NCI-H128 (cell line): ENCODE measurements around the gene CDK12.
"Not testable (repeated sequence)": the region's sequence is repeated elsewhere in the genome, so short reads cannot be mapped to it uniquely, and the experiment has no call there.

Experiments used
- DNase-seq: peaks from one replicate; lab custom pipeline; 2025; ENCODE audit not compliant: unreplicated experiment; lab: John Stamatoyannopoulos, UW

Gene CDK12

GRCh38 chr17:39461113-39461925, at the start of gene CDK12:
TSS of gene CDK12 (plus strand) at chr17:39461486. CDS start at chr17:39462072, 586 bp downstream.
- DNase-seq = peak; percentile 94

DNA sequence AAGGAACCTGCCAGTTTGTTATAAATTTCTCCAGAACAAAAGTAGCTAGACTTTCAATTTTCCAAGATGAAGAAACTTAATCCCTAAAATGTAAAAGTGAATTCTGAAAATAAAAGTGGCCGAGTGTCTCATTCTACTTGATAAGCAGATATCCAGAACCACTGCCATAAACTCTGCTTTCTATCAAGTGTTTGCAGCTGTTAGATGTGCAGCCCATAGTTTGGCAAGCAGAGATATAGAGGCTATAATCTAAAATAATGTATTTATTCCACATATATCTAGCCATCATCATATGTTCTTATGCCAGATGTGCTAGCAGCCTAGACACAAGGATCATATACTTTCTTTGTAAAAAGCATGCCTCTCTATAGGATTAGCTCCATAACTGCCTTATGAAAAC, 45.1 kb upstream of the CDK12 start:
- no peak for DNase-seq

DNA sequence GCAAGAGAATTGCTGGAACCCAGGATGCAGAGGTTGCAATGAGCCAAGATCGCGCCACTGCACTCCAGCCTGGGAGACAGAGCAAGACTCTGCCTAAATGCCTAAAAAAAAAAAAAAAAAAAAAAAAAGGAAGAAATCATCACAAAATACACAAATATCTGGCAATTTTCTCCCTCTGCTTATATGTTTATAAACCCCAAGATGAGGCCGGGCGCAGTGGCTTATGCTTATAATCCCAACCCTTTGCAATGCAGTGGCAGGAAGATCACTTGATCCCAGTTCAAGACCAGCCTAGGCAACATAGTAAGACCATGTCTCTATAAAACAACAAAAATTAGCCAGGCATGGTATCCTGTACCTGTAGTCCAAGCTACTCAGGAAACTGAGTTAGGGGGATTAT, 31.7 kb upstream of the CDK12 start:
- DNase-seq = no peak

- DNase-seq = not testable (repeated sequence)
Measured at GRCh38 chr17:39439868-39440267, 21.4 kb upstream of the CDK12 start.

- no peak for DNase-seq
Measured at GRCh38 chr17:39443326-39443725, 18.0 kb upstream of the CDK12 start.

GRCh38 chr17:39447561-39447960, 13.7 kb upstream of the CDK12 start:
- no peak for DNase-seq

DNA sequence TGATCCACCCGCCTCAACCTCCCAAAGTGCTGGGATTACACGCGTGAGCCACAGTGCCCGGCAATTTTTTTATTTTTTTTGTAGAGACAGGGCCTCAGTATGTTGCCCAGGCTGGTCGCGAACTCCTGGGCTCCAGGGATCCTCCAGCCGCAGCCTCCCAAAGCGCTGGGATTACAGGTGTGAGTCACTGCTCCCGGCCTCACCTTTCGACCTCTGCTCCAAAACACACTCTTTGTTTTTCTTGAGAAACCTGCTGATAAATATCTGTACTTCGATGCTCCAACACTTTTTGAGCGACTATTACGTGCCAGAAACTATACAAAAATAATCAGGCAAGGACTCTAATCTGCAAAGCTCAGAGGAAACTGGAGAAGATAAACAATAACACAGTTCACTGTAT, 11.2 kb upstream of the CDK12 start:
- no peak for DNase-seq

GRCh38 chr17:39450847-39451581, 10.3 kb upstream of the CDK12 start, which contains the start of gene MED1:
TSS of gene MED1 (minus strand) at chr17:39451263. CDS start at chr17:39451062, 201 bp downstream.
- peak; percentile 93 for DNase-seq

GRCh38 chr17:39455919-39456318, 5.4 kb upstream of the CDK12 start:
- DNase-seq = no peak

DNA sequence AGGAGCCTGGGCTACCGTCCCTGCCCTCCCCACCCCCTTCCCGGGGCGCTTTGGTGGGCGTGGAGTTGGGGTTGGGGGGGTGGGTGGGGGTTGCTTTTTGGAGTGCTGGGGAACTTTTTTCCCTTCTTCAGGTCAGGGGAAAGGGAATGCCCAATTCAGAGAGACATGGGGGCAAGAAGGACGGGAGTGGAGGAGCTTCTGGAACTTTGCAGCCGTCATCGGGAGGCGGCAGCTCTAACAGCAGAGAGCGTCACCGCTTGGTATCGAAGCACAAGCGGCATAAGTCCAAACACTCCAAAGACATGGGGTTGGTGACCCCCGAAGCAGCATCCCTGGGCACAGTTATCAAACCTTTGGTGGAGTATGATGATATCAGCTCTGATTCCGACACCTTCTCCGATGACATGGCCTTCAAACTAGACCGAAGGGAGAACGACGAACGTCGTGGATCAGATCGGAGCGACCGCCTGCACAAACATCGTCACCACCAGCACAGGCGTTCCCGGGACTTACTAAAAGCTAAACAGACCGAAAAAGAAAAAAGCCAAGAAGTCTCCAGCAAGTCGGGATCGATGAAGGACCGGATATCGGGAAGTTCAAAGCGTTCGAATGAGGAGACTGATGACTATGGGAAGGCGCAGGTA, 762 bp downstream of the CDK12 start:
- DNase-seq = no peak

GRCh38 chr17:39462631-39463375, 1.5 kb downstream of the CDK12 start:
- DNase-seq = no peak

DNA sequence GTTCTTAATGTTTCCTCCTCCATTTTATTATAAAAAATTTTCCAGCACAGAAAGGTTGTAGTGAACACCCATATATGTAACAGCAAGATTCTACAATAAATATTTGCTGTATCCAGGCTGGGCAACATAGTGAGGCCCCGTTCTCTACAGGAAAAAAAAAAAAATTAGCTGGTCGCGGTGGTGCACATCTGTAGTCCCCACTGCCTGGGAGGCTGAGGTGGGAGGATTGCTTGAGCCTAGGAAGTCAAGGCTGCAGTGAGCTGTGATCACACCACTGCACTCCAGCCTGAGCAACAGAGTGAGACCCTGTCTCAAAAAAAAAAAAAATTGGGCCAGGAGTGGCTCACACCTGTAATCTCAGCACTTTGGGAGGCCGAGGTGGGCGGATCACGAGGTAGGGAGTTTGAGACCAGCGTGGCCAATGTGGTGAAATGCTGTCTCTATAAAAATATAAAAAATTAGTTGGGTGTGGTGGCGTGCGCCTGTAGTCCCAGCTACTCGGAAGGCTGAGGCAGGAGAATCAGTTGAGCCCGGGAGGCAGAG, 3.4 kb downstream of the CDK12 start:
- DNase-seq = not testable (repeated sequence)

DNA sequence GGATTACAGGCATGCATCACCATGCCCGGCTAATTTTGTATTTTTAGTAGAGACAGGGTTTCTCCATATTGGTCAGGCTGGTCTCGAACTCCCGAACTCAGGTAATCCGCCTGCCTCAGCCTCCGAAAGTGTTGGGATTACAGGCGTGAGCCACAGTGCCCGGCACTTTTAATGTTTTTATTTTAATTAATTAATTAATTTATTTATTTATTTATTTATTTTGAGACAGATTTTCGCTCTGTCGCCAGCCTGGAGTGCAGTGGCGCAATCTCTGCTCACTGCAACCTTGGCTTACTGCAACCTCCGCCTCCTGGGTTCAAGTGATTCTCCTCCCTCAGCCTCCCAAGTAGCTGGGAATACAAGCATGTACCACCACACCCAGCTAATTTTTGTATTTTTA, 7.3 kb downstream of the CDK12 start:
- not testable (repeated sequence) for DNase-seq

GRCh38 chr17:39473310-39473709, 12.0 kb downstream of the CDK12 start:
- no peak for DNase-seq

DNA sequence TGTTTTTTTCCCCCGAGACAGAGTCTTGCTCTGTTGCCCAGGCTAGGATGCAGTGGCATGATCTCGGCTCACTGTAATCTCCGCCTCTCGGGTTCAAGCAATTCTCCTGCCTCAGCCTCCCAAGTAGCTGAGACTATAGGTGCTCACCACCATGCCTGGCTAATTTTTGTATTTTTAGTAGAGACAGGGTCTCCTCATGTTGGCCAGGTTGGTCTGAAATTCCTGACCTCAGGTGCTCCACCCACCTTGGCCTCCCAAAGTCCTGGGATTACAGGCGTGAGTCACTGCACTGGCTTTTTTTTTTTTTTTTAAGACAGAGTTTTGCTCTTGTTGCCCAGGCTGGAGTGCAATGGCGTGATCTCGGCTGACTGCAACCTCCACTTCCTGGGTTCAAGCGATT, 18.3 kb downstream of the CDK12 start:
- DNase-seq = not testable (repeated sequence)

DNA sequence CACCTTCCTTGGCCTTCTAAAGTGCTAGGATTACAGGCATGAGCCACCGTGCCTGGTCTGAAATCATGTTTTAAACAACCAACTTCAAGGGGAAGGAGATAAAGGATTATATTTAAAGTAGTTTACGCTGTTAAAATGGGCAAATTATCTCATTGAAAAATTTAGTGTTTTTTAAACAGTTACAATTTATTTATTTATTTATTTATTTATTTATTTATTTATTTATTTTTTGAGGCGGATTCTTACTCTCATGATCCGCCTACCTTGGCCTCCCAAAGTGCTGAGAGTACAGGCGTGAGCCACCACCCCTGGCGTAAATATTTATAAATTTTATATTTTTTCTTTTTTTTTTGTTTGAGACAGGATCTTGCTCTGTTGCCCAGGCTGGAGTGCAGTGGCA, 22.2 kb downstream of the CDK12 start:
- DNase-seq = no peak

GRCh38 chr17:39484178-39484577, 22.9 kb downstream of the CDK12 start:
- DNase-seq = no peak

GRCh38 chr17:39485555-39485954, 24.3 kb downstream of the CDK12 start:
- no peak for DNase-seq

GRCh38 chr17:39486242-39486641, 25.0 kb downstream of the CDK12 start:
- DNase-seq = no peak

DNA sequence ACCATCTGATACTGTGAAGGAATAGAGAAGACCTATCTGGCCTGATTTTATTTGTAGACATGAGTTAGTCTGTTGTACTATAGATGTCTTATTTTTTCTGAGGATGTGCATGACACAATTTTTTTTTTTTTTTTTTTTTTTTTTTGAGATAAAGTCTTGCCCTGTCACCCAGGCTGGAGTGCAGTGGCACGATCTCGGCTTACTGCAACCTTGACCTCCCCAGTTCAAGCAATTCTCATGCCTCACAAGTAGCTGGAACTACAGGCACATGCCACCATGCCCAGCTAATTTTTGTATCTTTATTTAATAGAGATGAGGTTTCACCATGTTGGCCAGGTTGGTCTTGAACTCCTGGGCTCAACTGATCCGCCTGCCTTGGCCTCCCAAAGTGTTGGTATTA, 26.2 kb downstream of the CDK12 start:
- not testable (repeated sequence) for DNase-seq

DNA sequence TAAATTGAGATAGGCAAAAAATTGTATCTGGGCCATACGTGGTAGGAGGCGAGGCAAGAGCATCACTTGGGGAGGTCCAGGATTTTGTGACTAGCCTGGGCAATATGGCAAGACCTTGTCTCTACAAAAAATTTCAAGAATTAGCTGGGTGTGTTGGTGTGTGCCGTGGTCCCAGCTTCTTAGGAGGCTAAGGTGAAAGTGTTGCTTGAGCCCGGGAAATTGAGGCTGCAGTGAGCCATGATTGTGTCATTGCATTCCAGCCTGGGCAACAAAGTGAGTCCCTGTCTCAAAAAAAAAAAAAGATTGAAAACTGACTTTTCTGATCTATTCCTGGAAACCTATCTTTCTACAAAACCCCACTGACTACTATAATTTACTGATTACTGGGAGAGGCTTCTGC, 26.7 kb downstream of the CDK12 start:
- no peak for DNase-seq
